GM19193 (cell line): ENCODE measurements around the gene COX6B2.

Source experiments
- POLR2A ChIP-seq: IDR thresholded peaks from 4 replicates; pipeline ENCODE4 v1.6.1; 2011; ENCODE audit not compliant: insufficient read depth, insufficient read length; ENCODE audit errors: extremely low read depth

Gene COX6B2

GRCh38 chr19:55344444-55344843, 10.1 kb downstream of the COX6B2 start:
- TF ChIP-seq POLR2A, result no peak

- no peak for TF ChIP-seq POLR2A
Measured at GRCh38 chr19:55341595-55342531, 12.7 kb downstream of the COX6B2 start.

GRCh38 chr19:55341171-55341588, 13.3 kb downstream of the COX6B2 start:
- no peak for TF ChIP-seq POLR2A

- TF ChIP-seq POLR2A, result no peak
Measured at GRCh38 chr19:55340784-55341147, 13.8 kb downstream of the COX6B2 start.

GRCh38 chr19:55339889-55340783, 14.4 kb downstream of the COX6B2 start:
- TF ChIP-seq POLR2A, result peak; percentile 66

GRCh38 chr19:55339105-55339888, 15.2 kb downstream of the COX6B2 start, which contains the start of gene KMT5C:
KMT5C (plus strand) TSS chr19:55339876; CDS start chr19:55341937, 2,061 bp downstream.
- peak; percentile 25 for TF ChIP-seq POLR2A

- TF ChIP-seq POLR2A, result no peak
Measured at GRCh38 chr19:55336101-55336500, 18.4 kb downstream of the COX6B2 start.

- no peak for TF ChIP-seq POLR2A
Measured at GRCh38 chr19:55333870-55334269, 20.6 kb downstream of the COX6B2 start.

GRCh38 chr19:55325172-55325571, 29.3 kb downstream of the COX6B2 start, which contains the start of gene TMEM150B:
TMEM150B (minus strand) TSS chr19:55325341; CDS start chr19:55321036, 4,305 bp downstream.
- TF ChIP-seq POLR2A, result no peak

GRCh38 chr19:55324662-55325061, 29.9 kb downstream of the COX6B2 start:
- no peak for TF ChIP-seq POLR2A

- TF ChIP-seq POLR2A, result no peak
Measured at GRCh38 chr19:55322204-55322885, 32.2 kb downstream of the COX6B2 start.

GRCh38 chr19:55321466-55322137, 32.9 kb downstream of the COX6B2 start:
- no peak for TF ChIP-seq POLR2A

- TF ChIP-seq POLR2A, result no peak
Measured at GRCh38 chr19:55320844-55321419, 33.6 kb downstream of the COX6B2 start.

- TF ChIP-seq POLR2A, result no peak
Measured at GRCh38 chr19:55319785-55320184, 34.7 kb downstream of the COX6B2 start.

- no peak for TF ChIP-seq POLR2A
Measured at GRCh38 chr19:55316646-55317045, 37.9 kb downstream of the COX6B2 start.
